NCI-H460 (cell line): ENCODE data around the gene ZNF653. TPM values are rescaled to one million over a fixed set of nuclear protein-coding genes. Genes with fewer than 3 reads are reported as not detected.
A peak's percentile ranks its signal among the peaks of the same experiment; 100 is the strongest.
"Not testable (repeated sequence)": the region's sequence is repeated elsewhere in the genome, so short reads cannot be mapped to it uniquely, and the experiment has no call there.

ENCODE experiments used
- DNase-seq: peaks from one replicate; pipeline ENCODE4 v3.0.0-alpha.2; 2016; ENCODE audit warnings: low read depth; ENCODE audit errors: extremely low read depth
- small RNA-seq, 2 experiments: library from RNA; depleted of rRNA; stranded (forward); fragments of <200 nt; gene quantifications; one replicate each; pipeline ENCODE3, GENCODE V24; 2014
- total RNA-seq: library from RNA; depleted of rRNA; stranded (reverse); fragments of >200 nt; shearing (Covaris generic); gene quantifications from 2 replicates; pipeline ENCODE4 v1.2.3, GENCODE V29; 2014; rRNA removed

ZNF653 gene
- total RNA-seq, 1 experiment from 2014 or later: 5.2 TPM

DNA sequence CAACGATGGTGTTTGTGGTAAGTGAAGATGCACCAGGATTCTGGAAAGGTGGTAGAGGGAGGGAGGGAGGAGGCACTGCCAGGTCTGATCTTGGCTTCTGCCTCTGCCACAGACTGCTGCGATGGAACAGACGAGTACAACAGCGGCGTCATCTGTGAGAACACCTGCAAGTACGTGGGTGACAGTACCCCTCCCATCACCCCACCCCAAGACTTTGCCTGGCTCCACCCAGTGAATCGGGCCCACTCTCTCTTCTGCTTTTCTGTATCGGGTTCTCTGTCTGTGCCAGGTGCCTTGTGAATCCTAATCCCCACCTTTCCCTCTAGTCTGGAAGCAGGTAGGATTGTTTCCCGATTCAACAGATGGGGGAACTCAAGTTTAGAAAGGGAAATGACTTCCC, 67.7 kb downstream of the ZNF653 start:
- no peak for DNase-seq

DNA sequence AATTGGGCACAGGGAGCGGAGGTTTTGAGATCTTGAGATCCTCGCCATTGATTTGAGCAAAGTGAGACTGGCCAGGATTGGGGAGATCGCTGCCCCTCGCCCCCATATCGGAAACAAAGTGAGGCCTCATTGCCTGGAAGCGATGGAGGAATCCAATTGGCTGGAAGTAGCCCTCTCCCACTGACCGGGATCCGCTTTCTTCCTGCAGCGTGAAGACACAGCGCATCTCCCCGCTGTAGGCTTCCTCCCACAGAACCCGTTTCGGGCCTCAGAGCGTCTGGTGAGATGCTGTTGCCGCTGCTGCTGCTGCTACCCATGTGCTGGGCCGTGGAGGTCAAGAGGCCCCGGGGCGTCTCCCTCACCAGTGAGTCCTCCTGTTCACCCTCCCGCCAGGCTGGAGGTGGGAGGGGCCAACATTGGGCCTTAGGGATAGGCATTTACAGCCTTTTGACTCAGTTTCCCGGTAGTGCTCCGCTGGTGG, 69.8 kb downstream of the ZNF653 start:
- no peak for DNase-seq

DNA sequence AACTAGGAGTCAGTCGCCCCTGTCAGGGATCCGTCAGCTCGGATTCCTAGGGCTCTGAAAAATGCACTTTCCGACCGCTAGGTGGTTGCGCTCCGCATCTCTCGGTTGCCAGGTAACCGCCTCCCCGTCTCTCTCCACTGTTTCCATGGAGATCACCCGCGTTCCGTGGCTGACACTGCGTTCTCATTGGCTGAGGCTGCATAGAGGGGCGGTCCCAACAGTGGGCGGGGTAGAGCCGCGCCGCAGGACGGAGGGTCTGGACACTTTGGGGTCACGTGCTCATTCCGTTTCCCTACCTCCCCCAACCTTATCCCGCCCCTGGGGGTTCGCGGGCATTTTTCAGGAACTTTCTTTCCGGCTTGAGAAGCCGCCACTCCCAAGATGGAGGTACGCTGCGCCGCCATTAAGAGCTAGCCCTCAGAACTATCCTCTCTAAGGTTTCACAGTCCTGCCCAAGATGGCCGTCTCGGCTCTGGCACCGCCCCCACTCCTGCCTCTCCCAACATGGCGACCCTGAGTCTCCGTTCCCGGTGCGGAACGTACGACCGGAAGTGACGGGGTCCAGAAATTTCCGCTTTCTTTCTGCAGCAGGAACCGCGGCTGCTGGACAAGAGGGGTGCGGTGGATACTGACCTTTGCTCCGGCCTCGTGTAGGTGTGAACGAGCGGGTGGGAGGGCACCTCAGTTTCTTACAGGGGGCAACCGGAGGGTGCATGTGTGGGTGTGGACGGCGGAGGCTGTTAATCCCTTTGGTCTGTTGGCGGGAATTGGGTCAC, 70.4 kb downstream of the ZNF653 start, which contains the start of the genes ODAD3 and PRKCSH:
ODAD3 (minus strand) TSS at position 65 of the 776 bp plus-strand sequence. CDS start 105 bp downstream, outside the sequence.
PRKCSH (plus strand) TSS at position 579 of the 776 bp plus-strand sequence. CDS start 483 bp downstream, outside the sequence.
- DNase-seq: peak; percentile 98

DNA sequence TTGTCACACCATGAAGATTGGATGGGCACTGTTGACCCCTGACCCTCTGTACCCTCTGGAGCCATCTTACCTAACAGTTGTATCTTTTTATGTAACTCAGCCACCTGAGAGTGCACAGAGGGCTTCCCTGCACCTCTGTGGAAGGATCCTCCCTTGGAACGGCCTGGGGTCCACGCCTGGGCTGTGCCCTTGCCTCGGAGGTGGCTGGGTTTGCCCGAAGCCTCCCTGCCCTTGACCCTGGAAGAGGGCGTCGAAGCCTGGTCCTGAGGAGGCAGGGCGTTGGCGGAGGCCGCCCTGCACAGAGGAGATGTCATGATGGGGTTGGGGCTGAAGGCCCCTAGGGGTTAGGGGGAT, 71.0 kb downstream of the ZNF653 start:
- no peak for DNase-seq

DNA sequence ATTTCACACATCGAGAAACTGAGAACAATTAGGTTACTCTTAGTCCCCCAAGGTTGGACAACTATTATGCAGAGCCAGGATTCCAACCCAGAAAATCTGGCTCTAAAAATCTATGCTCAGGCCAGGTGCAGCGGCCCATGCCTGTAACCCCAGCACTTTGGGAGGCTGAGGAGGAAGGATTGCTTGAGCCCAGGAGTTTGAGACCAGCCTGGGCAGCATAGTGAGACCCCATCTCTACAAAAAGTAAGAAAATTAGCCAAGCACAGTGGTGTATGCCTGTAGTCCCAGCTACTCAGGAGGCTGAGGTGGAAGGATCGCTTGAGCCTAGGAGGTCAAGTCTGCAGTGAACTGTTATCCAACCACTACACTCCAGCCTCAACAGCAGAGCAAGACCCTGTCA, 72.1 kb downstream of the ZNF653 start:
- not testable (repeated sequence) for DNase-seq

Small RNAs within 50 kb of the gene (small RNA-seq; reads per million reads assigned to genes)
- 1.6 to 9.6 reads per million in 2 experiments for gene MIR7974
- gene RN7SL833P: 0.02 to 12.7 reads per million in 2 experiments

Other genes starting within 250 kb of the ZNF653 start
- 13.9 and 15.1 TPM in 2 replicates for gene DOCK6, start 243.3 kb downstream of the ZNF653 start, total RNA-seq
- not detected in 2 replicates for gene TSPAN16, start 209.7 kb downstream of the ZNF653 start, total RNA-seq
- 10.7 and 12.3 TPM in 2 replicates for gene RAB3D, start 166.2 kb downstream of the ZNF653 start, total RNA-seq
- 114 and 151 TPM in 2 replicates for gene TMEM205, start 159.6 kb downstream of the ZNF653 start, total RNA-seq
- gene CCDC159, start 159.3 kb downstream of the ZNF653 start, total RNA-seq: 7.1 and 7.2 TPM in 2 replicates
- 8.0 and 8.4 TPM in 2 replicates for gene PLPPR2, start 150.4 kb downstream of the ZNF653 start, total RNA-seq
- 0.66 and 1.4 TPM in 2 replicates for gene SWSAP1, start 131.2 kb downstream of the ZNF653 start, total RNA-seq
- gene EPOR, start 121.5 kb downstream of the ZNF653 start, total RNA-seq: 6.3 and 7.9 TPM in 2 replicates
- 7.3 and 8.6 TPM in 2 replicates for gene RGL3, start 86.5 kb downstream of the ZNF653 start, total RNA-seq
- gene ODAD3, start 70.7 kb downstream of the ZNF653 start, total RNA-seq: 0.20 and 0.47 TPM in 2 replicates
- 122 and 131 TPM in 2 replicates for gene PRKCSH, start 70.2 kb downstream of the ZNF653 start, total RNA-seq
- gene ELAVL3, start 24.8 kb downstream of the ZNF653 start, total RNA-seq: not detected in 2 replicates
- gene ECSIT, start 23.3 kb upstream of the ZNF653 start, total RNA-seq: 37.3 and 40.3 TPM in 2 replicates
- gene CNN1, start 33.0 kb upstream of the ZNF653 start, total RNA-seq: not detected in 2 replicates
- gene ELOF1, start 53.4 kb upstream of the ZNF653 start, total RNA-seq: 31.6 and 35.3 TPM in 2 replicates
- not detected in 2 replicates for gene ACP5, start 71.8 kb upstream of the ZNF653 start, total RNA-seq
- 9.6 and 10.9 TPM in 2 replicates for gene ZNF627, start 91.6 kb upstream of the ZNF653 start, total RNA-seq
- 0.10 TPM in 1 of 2 replicates, not detected in the other for gene ZNF823, start 233.1 kb upstream of the ZNF653 start, total RNA-seq